ENCODE measurements around the gene C2CD2. TPM values are rescaled to one million over a fixed set of nuclear protein-coding genes. Genes with fewer than 3 reads are reported as not detected.

The C2CD2 gene
- total RNA-seq, 1 experiment from 2014 or later: 13.6 TPM

DNA sequence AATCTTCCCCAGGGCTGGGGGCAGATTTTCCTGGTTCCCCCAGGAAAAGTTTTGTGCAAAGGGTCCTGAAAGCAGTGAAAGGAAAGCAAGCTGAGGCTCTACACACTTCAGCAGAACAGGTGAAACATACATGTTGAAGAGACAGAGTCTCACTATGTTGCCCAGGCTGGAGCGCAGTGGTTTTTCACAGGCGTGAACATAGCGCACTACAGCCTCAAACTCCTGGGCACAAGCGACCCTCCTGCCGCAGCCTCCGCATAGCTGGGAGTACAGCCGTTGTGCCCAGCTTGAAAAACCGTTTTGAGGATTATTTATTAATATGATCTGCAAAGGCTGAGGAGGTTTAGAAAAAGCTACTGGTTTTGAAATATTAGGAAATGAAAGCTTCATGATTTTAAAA, 86.5 kb downstream of the C2CD2 start:
- Mint-ChIP-seq H3K27ac (ENCODE audit: unreplicated experiment) (no peak overlapping the region), H3K4me3 (ENCODE audit: low read depth, unreplicated experiment) (no peak overlapping the region), H3K36me3 (ENCODE audit: insufficient read depth, unreplicated experiment) (peaks cover 5% of the 10 kb centered on the region), H3K27me3 (ENCODE audit: unreplicated experiment) (no peaks in the 10 kb centered on the region), H3K4me1 (ENCODE audit: low read depth, unreplicated experiment) (no peaks in the 10 kb centered on the region), H3K9me3 (ENCODE audit: low read depth, unreplicated experiment) (no peaks in the 10 kb centered on the region)
- no TSS peak for BruUV-seq (replicated peaks)
- no peak for TF ChIP-seq CTCF (IDR thresholded peaks at IDR 0.05; ENCODE audit: unreplicated experiment)
- intact Hi-C loops (cut with micrococcal nuclease; ENCODE audit: unreplicated experiment): no loop called here
- DNase-seq: no peak
- CTCF ChIA-PET: no interaction called here

- H3K27ac Mint-ChIP-seq (ENCODE audit: unreplicated experiment): no peak overlapping the region
- H3K27me3 Mint-ChIP-seq (ENCODE audit: unreplicated experiment): no peaks in the 10 kb centered on the region
- no TSS peak for BruUV-seq (replicated peaks)
- no peaks in the 10 kb centered on the region for H3K4me1 Mint-ChIP-seq (ENCODE audit: low read depth, unreplicated experiment)
- no peaks in the 10 kb centered on the region for H3K9me3 Mint-ChIP-seq (ENCODE audit: low read depth, unreplicated experiment)
- no peak for DNase-seq
- H3K36me3 Mint-ChIP-seq (ENCODE audit: insufficient read depth, unreplicated experiment): peaks cover 5% of the 10 kb centered on the region
- TF ChIP-seq CTCF (IDR thresholded peaks at IDR 0.05; ENCODE audit: unreplicated experiment): no peak
- intact Hi-C loops (cut with micrococcal nuclease; ENCODE audit: unreplicated experiment): no loop called here
- H3K4me3 Mint-ChIP-seq (ENCODE audit: low read depth, unreplicated experiment): no peak overlapping the region
- CTCF ChIA-PET: no interaction called here
These were observed 87.5 kb downstream of the C2CD2 start for GRCh38 chr21:41866274-41866809.

GRCh38 chr21:41865002-41865777, 88.6 kb downstream of the C2CD2 start:
- no peaks in the 10 kb centered on the region for H3K4me1 Mint-ChIP-seq (ENCODE audit: low read depth, unreplicated experiment)
- TF ChIP-seq CTCF (IDR thresholded peaks at IDR 0.05; ENCODE audit: unreplicated experiment): no peak
- no peak for DNase-seq
- CTCF ChIA-PET: interaction anchor here (0.7 kb wide), 1 partner anchor 61 kb away, joined by 7 read pairs; no protein-coding TSS in a partner anchor
- H3K9me3 Mint-ChIP-seq (ENCODE audit: low read depth, unreplicated experiment): no peaks in the 10 kb centered on the region
- H3K36me3 Mint-ChIP-seq (ENCODE audit: insufficient read depth, unreplicated experiment): peaks cover 5% of the 10 kb centered on the region
- H3K27me3 Mint-ChIP-seq (ENCODE audit: unreplicated experiment): no peaks in the 10 kb centered on the region
- BruUV-seq (replicated peaks): no TSS peak
- no peak overlapping the region for H3K4me3 Mint-ChIP-seq (ENCODE audit: low read depth, unreplicated experiment)
- no peak overlapping the region for H3K27ac Mint-ChIP-seq (ENCODE audit: unreplicated experiment)
- intact Hi-C loops (cut with micrococcal nuclease; ENCODE audit: unreplicated experiment): no loop called here

GRCh38 chr21:41864311-41865001, 89.4 kb downstream of the C2CD2 start:
- no peak overlapping the region for H3K27ac Mint-ChIP-seq (ENCODE audit: unreplicated experiment)
- DNase-seq: no peak
- BruUV-seq (replicated peaks): no TSS peak
- intact Hi-C loops (cut with micrococcal nuclease; ENCODE audit: unreplicated experiment): no loop called here
- no peak overlapping the region for H3K4me3 Mint-ChIP-seq (ENCODE audit: low read depth, unreplicated experiment)
- CTCF ChIA-PET: interaction anchor here (0.7 kb wide), 1 partner anchor 62 kb away, joined by 7 read pairs; no protein-coding TSS in a partner anchor
- peaks cover 5% of the 10 kb centered on the region for H3K36me3 Mint-ChIP-seq (ENCODE audit: insufficient read depth, unreplicated experiment)
- H3K4me1 Mint-ChIP-seq (ENCODE audit: low read depth, unreplicated experiment): no peaks in the 10 kb centered on the region
- no peaks in the 10 kb centered on the region for H3K27me3 Mint-ChIP-seq (ENCODE audit: unreplicated experiment)
- no peaks in the 10 kb centered on the region for H3K9me3 Mint-ChIP-seq (ENCODE audit: low read depth, unreplicated experiment)
- no peak for TF ChIP-seq CTCF (IDR thresholded peaks at IDR 0.05; ENCODE audit: unreplicated experiment)

Measured in Calu3 (cell line).